Nephron (organoid): ENCODE results near the gene JADE3.
"Not testable (repeated sequence)": the region's sequence is repeated elsewhere in the genome, so short reads cannot be mapped to it uniquely, and the experiment has no call there.

ENCODE experiments used
- H3K27ac Mint-ChIP-seq, 3 experiments: 2 replicates each; pipeline ENCODE4 v1.8.0; 2020; ENCODE audit warnings: mixed read lengths in 3 of 3, mild to moderate bottlenecking in 2 of 3, moderate library complexity in 1 of 3
- H3K27me3 Mint-ChIP-seq: 2 replicates; pipeline ENCODE4 v1.8.0; 2021; ENCODE audit warnings: low read depth, mild to moderate bottlenecking, moderate library complexity, mixed read lengths
- H3K36me3 Mint-ChIP-seq: 2 replicates; pipeline ENCODE4 v1.8.0; 2020; ENCODE audit warnings: low read depth, mixed read lengths
- H3K4me1 Mint-ChIP-seq: 2 replicates; pipeline ENCODE4 v1.8.0; 2020; ENCODE audit warnings: mixed read lengths
- H3K4me3 Mint-ChIP-seq, 3 experiments: 2 replicates each; pipeline ENCODE4 v1.8.0; 2020; ENCODE audit warnings: mild to moderate bottlenecking in 3 of 3, mixed read lengths in 3 of 3, moderate library complexity in 2 of 3
- H3K9me3 Mint-ChIP-seq: 2 replicates; pipeline ENCODE4 v1.8.0; 2020; ENCODE audit warnings: mixed read lengths
- TF ChIP-seq, protein P1 (sequence below), 3 experiments: fragments of 200-600 bp; sonication (generic); IDR thresholded peaks; one replicate each; pipeline ENCODE4 v1.5.0; 2021; ENCODE audit warnings: antibody characterized with exemption in 3 of 3; ENCODE audit not compliant: unreplicated experiment in 3 of 3

The JADE3 gene

DNA sequence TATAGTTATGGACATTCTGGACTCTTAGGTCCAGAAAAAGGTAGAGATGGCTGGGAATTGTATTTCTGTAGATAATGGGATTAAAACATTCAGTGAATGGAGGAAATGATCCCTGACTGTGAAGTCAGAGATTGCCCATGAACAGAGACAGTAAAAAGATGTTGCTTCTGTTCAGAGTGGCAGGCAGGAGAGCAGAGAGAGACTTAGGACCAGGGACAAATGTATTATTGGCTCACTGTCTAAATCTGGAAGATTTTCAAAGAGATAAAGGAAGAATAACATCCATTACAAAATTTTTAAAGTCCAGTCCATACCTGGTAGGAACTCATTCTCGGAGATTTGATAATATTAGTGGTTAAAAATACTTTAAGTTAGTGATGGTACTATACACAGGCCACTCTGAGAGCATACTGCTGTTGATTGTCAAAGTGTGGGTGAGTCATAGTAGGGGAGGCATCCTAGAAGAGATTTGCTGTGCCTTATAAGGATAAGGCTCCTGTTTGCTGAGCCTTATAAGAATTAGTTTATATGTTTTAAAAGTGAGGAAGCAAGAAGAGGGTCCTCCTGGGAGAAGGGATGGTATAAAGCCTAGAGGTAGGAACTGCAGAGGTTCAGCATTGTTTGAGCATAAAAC is 53.0 kb downstream of the JADE3 start:
- peaks cover 5% of the 10 kb centered on the region for H3K9me3 Mint-ChIP-seq
- H3K36me3 Mint-ChIP-seq = no peaks in the 10 kb centered on the region
- no peaks in the 10 kb centered on the region for H3K27me3 Mint-ChIP-seq
- H3K4me1 Mint-ChIP-seq = peaks cover 4% of the 10 kb centered on the region
- TF ChIP-seq, protein P1, sequence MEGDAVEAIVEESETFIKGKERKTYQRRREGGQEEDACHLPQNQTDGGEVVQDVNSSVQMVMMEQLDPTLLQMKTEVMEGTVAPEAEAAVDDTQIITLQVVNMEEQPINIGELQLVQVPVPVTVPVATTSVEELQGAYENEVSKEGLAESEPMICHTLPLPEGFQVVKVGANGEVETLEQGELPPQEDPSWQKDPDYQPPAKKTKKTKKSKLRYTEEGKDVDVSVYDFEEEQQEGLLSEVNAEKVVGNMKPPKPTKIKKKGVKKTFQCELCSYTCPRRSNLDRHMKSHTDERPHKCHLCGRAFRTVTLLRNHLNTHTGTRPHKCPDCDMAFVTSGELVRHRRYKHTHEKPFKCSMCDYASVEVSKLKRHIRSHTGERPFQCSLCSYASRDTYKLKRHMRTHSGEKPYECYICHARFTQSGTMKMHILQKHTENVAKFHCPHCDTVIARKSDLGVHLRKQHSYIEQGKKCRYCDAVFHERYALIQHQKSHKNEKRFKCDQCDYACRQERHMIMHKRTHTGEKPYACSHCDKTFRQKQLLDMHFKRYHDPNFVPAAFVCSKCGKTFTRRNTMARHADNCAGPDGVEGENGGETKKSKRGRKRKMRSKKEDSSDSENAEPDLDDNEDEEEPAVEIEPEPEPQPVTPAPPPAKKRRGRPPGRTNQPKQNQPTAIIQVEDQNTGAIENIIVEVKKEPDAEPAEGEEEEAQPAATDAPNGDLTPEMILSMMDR (IDR thresholded peaks at IDR 0.05; ENCODE audit: unreplicated experiment in 3 of 3) = no peak
- H3K4me3 Mint-ChIP-seq = no peak overlapping the region
- peak overlapping the region; percentile 4 to 37 (median 29) for H3K27ac Mint-ChIP-seq

DNA sequence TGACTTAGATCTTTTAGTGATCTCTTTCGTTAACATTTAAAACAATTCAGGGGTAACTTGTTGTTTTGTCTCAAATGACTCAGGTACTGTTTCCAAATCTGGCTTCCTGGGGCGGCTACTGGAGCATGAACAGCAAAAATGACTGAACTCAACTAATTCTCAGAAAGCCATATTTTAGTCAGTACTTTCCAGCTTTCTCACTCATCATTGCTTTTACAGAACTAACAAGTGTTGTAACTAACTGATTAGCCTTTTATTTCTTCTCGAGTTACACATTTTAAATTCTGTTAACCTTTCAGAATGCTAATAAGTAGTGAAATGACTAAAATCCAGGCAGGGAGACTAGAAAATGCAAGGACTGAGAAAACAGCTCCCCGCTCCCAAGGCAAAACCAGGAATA is 55.3 kb downstream of the JADE3 start:
- Mint-ChIP-seq H3K36me3 (no peaks in the 10 kb centered on the region), H3K27me3 (no peaks in the 10 kb centered on the region), H3K4me1 (peaks cover 4% of the 10 kb centered on the region)

GRCh38 chrX:46977046-46977445 is 64.8 kb downstream of the JADE3 start:
- H3K27ac Mint-ChIP-seq, H3K9me3 Mint-ChIP-seq, H3K4me1 Mint-ChIP-seq, H3K36me3 Mint-ChIP-seq, H3K27me3 Mint-ChIP-seq, H3K4me3 Mint-ChIP-seq: not testable (repeated sequence)

More for the DNA sequence above, 55.3 kb downstream of the JADE3 start:
- peaks cover 8% of the 10 kb centered on the region for H3K9me3 Mint-ChIP-seq
- TF ChIP-seq, protein P1 (IDR thresholded peaks at IDR 0.05; ENCODE audit: unreplicated experiment in 3 of 3) = no peak
- H3K27ac Mint-ChIP-seq = peak overlapping the region; percentile 0 to 43 (median 4)
- no peak overlapping the region for H3K4me3 Mint-ChIP-seq

DNA sequence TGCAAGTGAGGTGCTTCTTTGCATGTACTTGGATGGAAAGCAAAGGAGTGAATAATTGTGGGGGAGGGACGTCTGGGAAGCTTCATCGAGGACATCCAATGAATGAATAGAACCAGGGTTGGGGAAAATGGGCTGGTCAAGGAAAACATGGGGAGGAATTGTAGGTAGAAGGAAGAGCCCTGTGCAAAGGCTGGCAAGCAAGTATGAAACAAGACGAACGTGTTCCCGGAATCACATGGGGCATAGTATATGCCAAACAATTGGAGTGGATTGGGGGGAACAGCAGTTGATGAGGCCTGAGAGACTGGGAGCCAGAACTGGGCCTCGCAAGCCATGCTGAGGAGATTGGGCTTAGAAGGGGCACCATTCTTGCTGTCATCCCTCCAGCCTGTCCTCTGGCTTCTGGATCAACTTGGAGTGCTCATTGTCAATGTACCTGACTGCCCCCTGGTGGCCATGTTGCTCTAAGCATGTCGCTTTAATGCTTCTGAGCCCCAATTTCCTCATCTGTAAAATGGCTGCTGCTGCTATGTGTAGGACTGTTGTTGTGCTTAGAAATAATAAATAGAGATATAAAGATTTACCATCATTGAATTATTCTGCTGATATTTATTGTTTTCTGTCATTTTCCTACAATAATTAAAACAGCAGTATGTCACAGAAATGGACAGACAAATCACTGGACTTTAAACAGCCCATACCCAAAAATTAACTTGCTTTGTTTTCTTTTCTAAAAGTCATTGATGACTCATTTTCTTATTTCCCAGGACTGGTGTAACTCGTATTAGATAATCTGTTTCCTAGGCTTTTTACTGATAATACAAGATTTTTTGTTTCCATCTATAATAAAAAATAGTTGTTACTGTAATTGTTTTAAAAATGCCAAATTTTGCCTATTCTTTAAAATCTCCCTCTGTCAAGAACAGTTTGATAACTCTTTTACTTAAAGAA is 66.4 kb downstream of the JADE3 start:
- Mint-ChIP-seq H3K4me3 (no peak overlapping the region), H3K9me3 (peaks cover 10% of the 10 kb centered on the region), H3K4me1 (no peaks in the 10 kb centered on the region), H3K27me3 (no peaks in the 10 kb centered on the region), H3K27ac (no peak overlapping the region), H3K36me3 (no peaks in the 10 kb centered on the region)
- TF ChIP-seq, protein P1 (IDR thresholded peaks at IDR 0.05; ENCODE audit: unreplicated experiment in 3 of 3) = peak; percentile 23 to 38 (median 36)

- peaks cover 21% of the 10 kb centered on the region for H3K9me3 Mint-ChIP-seq
- TF ChIP-seq, protein P1 (IDR thresholded peaks at IDR 0.05; ENCODE audit: unreplicated experiment in 3 of 3) = no peak
- no peak overlapping the region for H3K4me3 Mint-ChIP-seq
- H3K36me3 Mint-ChIP-seq = peaks cover 31% of the 10 kb centered on the region
- H3K27me3 Mint-ChIP-seq = no peaks in the 10 kb centered on the region
- peak overlapping the region in 1 of 3 experiments; percentile 31 for H3K27ac Mint-ChIP-seq
- no peaks in the 10 kb centered on the region for H3K4me1 Mint-ChIP-seq
These were observed 72.5 kb downstream of the JADE3 start for GRCh38 chrX:46984705-46985104.

- H3K4me3 Mint-ChIP-seq = no peak overlapping the region
- peaks cover 30% of the 10 kb centered on the region for H3K9me3 Mint-ChIP-seq
- no peaks in the 10 kb centered on the region for H3K27me3 Mint-ChIP-seq
These were observed 77.3 kb downstream of the JADE3 start for GRCh38 chrX:46989548-46989947.

More at GRCh38 chrX:46989548-46989947, 77.3 kb downstream of the JADE3 start:
- peaks cover 60% of the 10 kb centered on the region for H3K36me3 Mint-ChIP-seq
- TF ChIP-seq, protein P1 (IDR thresholded peaks at IDR 0.05; ENCODE audit: unreplicated experiment in 3 of 3) = no peak
- H3K27ac Mint-ChIP-seq = no peak overlapping the region
- H3K4me1 Mint-ChIP-seq = no peaks in the 10 kb centered on the region
